ENCODE data around the gene SBF2. TPM values are rescaled to one million over a fixed set of nuclear protein-coding genes. Genes with fewer than 3 reads are reported as not detected.
A peak's percentile ranks its signal among the peaks of the same experiment; 100 is the strongest.

SBF2 gene
- total RNA-seq, 4 donors from 2014 or later = 75.0 to 104 (median 86.9) TPM

- WGBS, 2 donors = 94 to 95% methylated on average over 2 of the region's 2 CpGs
- peaks cover 0 to 20% (median 0%) of the 10 kb centered on the region in 4 donors for H3K4me1 ChIP-seq
- peaks cover 0 to 28% (median 3%) of the 10 kb centered on the region in 3 donors for H3K36me3 ChIP-seq
- TF ChIP-seq EP300 (IDR thresholded peaks at IDR 0.05) (no peak), POLR2A (IDR thresholded peaks at IDR 0.05) (no peak), CTCF (IDR thresholded peaks at IDR 0.05) (no peak)
- H3K27me3 ChIP-seq = no peaks in the 10 kb centered on the region
- DNase-seq (ENCODE audit: low spot score in 2 of 2) = no peak
- no peaks in the 10 kb centered on the region for H3K9me3 ChIP-seq
- H3K4me3 ChIP-seq = no peak overlapping the region
- no peak overlapping the region for H3K27ac ChIP-seq
Observed at GRCh38 chr11:9956483-9956882, 337.5 kb downstream of the SBF2 start.

- Histone ChIP-seq H3K27ac (no peak overlapping the region), H3K4me3 (no peak overlapping the region), H3K4me1 (peaks cover 0 to 20% (median 0%) of the 10 kb centered on the region in 4 donors), H3K9me3 (no peaks in the 10 kb centered on the region), H3K36me3 (peaks cover 0 to 18% (median 3%) of the 10 kb centered on the region in 3 donors), H3K27me3 (no peaks in the 10 kb centered on the region)
- TF ChIP-seq EP300 (IDR thresholded peaks at IDR 0.05) (no peak), CTCF (IDR thresholded peaks at IDR 0.05) (no peak), POLR2A (IDR thresholded peaks at IDR 0.05) (no peak)
- no peak for DNase-seq (ENCODE audit: low spot score in 2 of 2)
- WGBS, 2 donors = 98 to 100% methylated on average over 1 of the region's 1 CpG
Observed at GRCh38 chr11:9955391-9955790, 338.6 kb downstream of the SBF2 start.

- no peaks in the 10 kb centered on the region for H3K27me3 ChIP-seq
- DNase-seq (ENCODE audit: low spot score in 2 of 2) = no peak
- peaks cover 0 to 6% (median 0%) of the 10 kb centered on the region in 3 donors for H3K36me3 ChIP-seq
- no peak overlapping the region for H3K4me3 ChIP-seq
- H3K9me3 ChIP-seq = no peaks in the 10 kb centered on the region
- WGBS, 2 donors = 51 to 53% methylated on average over 3 of the region's 3 CpGs
- peak overlapping the region in 2 of 4 donors; percentile 40 to 42 for H3K27ac ChIP-seq
- H3K4me1 ChIP-seq = peaks cover 0 to 20% (median 0%) of the 10 kb centered on the region in 4 donors
- peak in 1 of 2 donors; percentile 48 for TF ChIP-seq EP300 (IDR thresholded peaks at IDR 0.05)
- TF ChIP-seq POLR2A (IDR thresholded peaks at IDR 0.05) = no peak
- TF ChIP-seq CTCF (IDR thresholded peaks at IDR 0.05) = no peak
Observed at GRCh38 chr11:9953994-9954626, 339.9 kb downstream of the SBF2 start.

GRCh38 chr11:9952511-9953196, 341.4 kb downstream of the SBF2 start:
- Histone ChIP-seq H3K27ac (peak overlapping the region in 2 of 4 donors; percentile 51 to 68), H3K36me3 (peaks cover 0 to 4% (median 0%) of the 10 kb centered on the region in 3 donors), H3K27me3 (no peaks in the 10 kb centered on the region), H3K4me3 (no peak overlapping the region), H3K9me3 (no peaks in the 10 kb centered on the region), H3K4me1 (peaks cover 0 to 20% (median 0%) of the 10 kb centered on the region in 4 donors)
- WGBS, 2 donors = 88 to 93% methylated on average over 3 of the region's 3 CpGs
- DNase-seq (ENCODE audit: low spot score in 2 of 2) = no peak
- TF ChIP-seq EP300 (IDR thresholded peaks at IDR 0.05) = no peak
- TF ChIP-seq CTCF (IDR thresholded peaks at IDR 0.05) = no peak
- TF ChIP-seq POLR2A (IDR thresholded peaks at IDR 0.05) = no peak

- H3K27ac ChIP-seq = peak overlapping the region in 2 of 4 donors; percentile 51 to 68
- 7 to 22% methylated on average over 1 of the region's 1 CpG for WGBS, 2 donors
- no peaks in the 10 kb centered on the region for H3K27me3 ChIP-seq
- no peaks in the 10 kb centered on the region for H3K9me3 ChIP-seq
- TF ChIP-seq POLR2A (IDR thresholded peaks at IDR 0.05) (no peak), EP300 (IDR thresholded peaks at IDR 0.05) (peak in 1 of 2 donors; percentile 16)
- peaks cover 0 to 6% (median 0%) of the 10 kb centered on the region in 3 donors for H3K36me3 ChIP-seq
- peaks cover 0 to 20% (median 0%) of the 10 kb centered on the region in 4 donors for H3K4me1 ChIP-seq
- H3K4me3 ChIP-seq = no peak overlapping the region
- peak in 1 of 2 donors; percentile 20 for DNase-seq (ENCODE audit: low spot score in 2 of 2)
Observed at GRCh38 chr11:9951807-9952206, 342.2 kb downstream of the SBF2 start.

Measured in tibial nerve (tissue), 4 donors.